IMR-90 (cell line): ENCODE data around the gene NOTO. TPM values are rescaled to one million over a fixed set of nuclear protein-coding genes. Genes with fewer than 3 reads are reported as not detected.
A peak's percentile ranks its signal among the peaks of the same experiment; 100 is the strongest.

Experiments used
- ATAC-seq: fragments of 200-7000 bp; cut with Tn5 transposase; 2 replicates; pipeline ENCODE4 v1.9.1; 2020; ENCODE audit warnings: low read depth, mild to moderate bottlenecking, moderate library complexity
- BruUV-seq: library from RNA; stranded (reverse); fragments of 400-500 nt; replicated peaks from 2 replicates; lab custom pipeline; 2021; lab: Mats Ljungman, UMichigan
- CTCF ChIA-PET: fragments of 300-600 bp; formaldehyde crosslinking; extraction: SDS; loops from one replicate; lab custom pipeline; 2021; ENCODE audit warnings: antibody characterized with exemption; lab: Yijun Ruan, JAX
- POLR2A ChIA-PET: fragments of 300-600 bp; sonication (Branson Sonifier 250); formaldehyde crosslinking; loops from one replicate; lab custom pipeline; 2022; ENCODE audit warnings: antibody characterized with exemption; ENCODE audit not compliant: unreplicated experiment; lab: Charles Lee
- DNase-seq: peaks from one replicate; pipeline ENCODE4 v3.0.0; 2013
- H2AFZ ChIP-seq: replicated peaks from 2 replicates; pipeline ENCODE3; 2013; ENCODE audit warnings: low read length, mild to moderate bottlenecking; ENCODE audit not compliant: poor library complexity
- H2AK5ac ChIP-seq: 2 replicates; pipeline ENCODE4 v1.6.1; 2013; ENCODE audit warnings: low read depth, low read length, inconsistent platforms
- H2AK9ac ChIP-seq: replicated peaks from 2 replicates; pipeline ENCODE3; 2013; ENCODE audit warnings: mild to moderate bottlenecking, low read depth, low read length, moderate library complexity; ENCODE audit not compliant: poor library complexity
- H2BK120ac ChIP-seq: 2 replicates; pipeline ENCODE4 v1.6.1; 2013; ENCODE audit warnings: low read depth, low read length, inconsistent platforms
- H2BK15ac ChIP-seq: 3 replicates; pipeline ENCODE4 v1.6.1; 2013; ENCODE audit warnings: low read depth, low read length, inconsistent platforms
- H2BK20ac ChIP-seq: 2 replicates; pipeline ENCODE4 v1.6.1; 2013; ENCODE audit warnings: low read depth, mild to moderate bottlenecking, inconsistent platforms, low read length, moderate library complexity
- H2BK5ac ChIP-seq: 2 replicates; pipeline ENCODE4 v1.6.1; 2013; ENCODE audit warnings: mild to moderate bottlenecking, low read depth, low read length, inconsistent platforms; ENCODE audit not compliant: poor library complexity, severe bottlenecking
- H3K14ac ChIP-seq: replicated peaks from 2 replicates; pipeline ENCODE4 v1.6.1; 2013; ENCODE audit warnings: low read depth, low read length, inconsistent platforms
- H3K18ac ChIP-seq: 2 replicates; pipeline ENCODE4 v1.6.1; 2013; ENCODE audit warnings: low read depth, low read length, control low read depth
- H3K23ac ChIP-seq: 2 replicates; pipeline ENCODE4 v1.6.1; 2013; ENCODE audit warnings: low read depth, low read length, inconsistent platforms
- H3K27ac ChIP-seq: 2 replicates; pipeline ENCODE4 v1.5.1; 2013; ENCODE audit warnings: mild to moderate bottlenecking, control low read depth, low read length; ENCODE audit not compliant: insufficient read depth
- H3K27me3 ChIP-seq: 2 replicates; pipeline ENCODE4 v1.6.1; 2013; ENCODE audit warnings: low read length; ENCODE audit not compliant: control insufficient read depth, insufficient read depth
- H3K36me3 ChIP-seq: 2 replicates; pipeline ENCODE4 v1.6.1; 2013; ENCODE audit warnings: low read length, mixed read lengths; ENCODE audit not compliant: control insufficient read depth, insufficient read depth
- H3K4ac ChIP-seq: 2 replicates; pipeline ENCODE4 v1.6.1; 2013; ENCODE audit warnings: low read depth, low read length, inconsistent platforms
- H3K4me1 ChIP-seq: 2 replicates; pipeline ENCODE4 v1.6.1; 2013; ENCODE audit warnings: low read length, mixed read lengths; ENCODE audit not compliant: control insufficient read depth, insufficient read depth
- H3K4me2 ChIP-seq: 2 replicates; pipeline ENCODE4 v1.6.1; 2013; ENCODE audit warnings: low read depth, mild to moderate bottlenecking, control low read depth, low read length, moderate library complexity
- H3K4me3 ChIP-seq: 2 replicates; pipeline ENCODE4 v1.5.1; 2013; ENCODE audit warnings: low read depth, mild to moderate bottlenecking, control low read depth, low read length, moderate library complexity; ENCODE audit not compliant: insufficient read depth
- H3K56ac ChIP-seq: 2 replicates; pipeline ENCODE4 v1.6.1; 2013; ENCODE audit warnings: low read length, inconsistent platforms; ENCODE audit not compliant: insufficient read depth; ENCODE audit errors: extremely low read depth
- H3K79me1 ChIP-seq, 2 experiments: 2 replicates each; pipeline ENCODE4 v1.6.1; 2013; ENCODE audit warnings: low read length in 2 of 2, inconsistent platforms in 1 of 2, low read depth in 1 of 2
- H3K9ac ChIP-seq: 2 replicates; pipeline ENCODE4 v1.6.1; 2013; ENCODE audit warnings: low read depth, low read length, control low read depth
- H3K9me1 ChIP-seq: 2 replicates; pipeline ENCODE4 v1.6.1; 2013; ENCODE audit warnings: low read length, inconsistent platforms; ENCODE audit not compliant: insufficient read depth
- H3K9me3 ChIP-seq: 2 replicates; pipeline ENCODE4 v1.6.1; 2013; ENCODE audit warnings: low read length; ENCODE audit not compliant: control insufficient read depth, insufficient read depth
- H4K20me1 ChIP-seq: 2 replicates; pipeline ENCODE4 v1.6.1; 2013; ENCODE audit warnings: low read length, inconsistent platforms; ENCODE audit not compliant: insufficient read depth
- H4K5ac ChIP-seq: 2 replicates; pipeline ENCODE4 v1.6.1; 2013; ENCODE audit warnings: mild to moderate bottlenecking, low read depth, low read length, control low read depth
- H4K8ac ChIP-seq, 2 experiments: 2 replicates each; pipeline ENCODE4 v1.6.1; 2013; ENCODE audit warnings: low read depth in 2 of 2, low read length in 2 of 2, control low read depth in 1 of 2, inconsistent platforms in 1 of 2
- H4K91ac ChIP-seq: 2 replicates; pipeline ENCODE4 v1.6.1; 2013; ENCODE audit warnings: low read depth, low read length, inconsistent platforms; ENCODE audit not compliant: insufficient read depth
- BHLHE40 ChIP-seq: fragments of 150-350 bp; IDR thresholded peaks from 2 replicates; pipeline ENCODE4 v1.6.1; 2016; ENCODE audit warnings: mild to moderate bottlenecking, low read depth, low read length
- CEBPB ChIP-seq: IDR thresholded peaks from 2 replicates; pipeline ENCODE4 v1.6.1; 2012; ENCODE audit warnings: low read depth, low read length, improper control_type of control experiment
- CHD1 ChIP-seq: IDR thresholded peaks from 2 replicates; pipeline ENCODE4 v1.6.1; 2012; ENCODE audit warnings: low read depth, low read length, improper control_type of control experiment
- FOS ChIP-seq: fragments of 150-350 bp; IDR thresholded peaks from 2 replicates; pipeline ENCODE4 v1.6.1; 2016; ENCODE audit warnings: low read depth, low read length
- MAFK ChIP-seq: IDR thresholded peaks from 2 replicates; pipeline ENCODE4 v1.6.1; 2012; ENCODE audit warnings: low read depth, low read length, improper control_type of control experiment
- MAZ ChIP-seq: IDR thresholded peaks from 2 replicates; pipeline ENCODE4 v1.6.1; 2012; ENCODE audit warnings: low read depth, mild to moderate bottlenecking, low read length, improper control_type of control experiment, moderate library complexity, borderline replicate concordance
- MXI1 ChIP-seq: IDR thresholded peaks from 2 replicates; pipeline ENCODE4 v1.6.1; 2012; ENCODE audit warnings: low read depth, mild to moderate bottlenecking, low read length, moderate library complexity, borderline replicate concordance
- NFE2L2 ChIP-seq: fragments of 150-350 bp; IDR thresholded peaks from 2 replicates; pipeline ENCODE4 v1.6.1; 2016; ENCODE audit warnings: low read depth, mild to moderate bottlenecking, low read length
- POLR2A ChIP-seq: IDR thresholded peaks from 2 replicates; pipeline ENCODE4 v1.6.1; 2012; ENCODE audit warnings: mild to moderate bottlenecking, low read depth, low read length
- RAD21 ChIP-seq: IDR thresholded peaks from 2 replicates; pipeline ENCODE4 v1.6.1; 2012; ENCODE audit warnings: low read length, improper control_type of control experiment
- RCOR1 ChIP-seq: IDR thresholded peaks from 2 replicates; pipeline ENCODE4 v1.6.1; 2012; ENCODE audit warnings: mild to moderate bottlenecking, low read length, improper control_type of control experiment; ENCODE audit not compliant: insufficient replicate concordance
- RFX5 ChIP-seq: IDR thresholded peaks from 2 replicates; pipeline ENCODE4 v1.8.0; 2012; ENCODE audit warnings: low read depth, mild to moderate bottlenecking, low read length, moderate library complexity
- SMC3 ChIP-seq: fragments of 150-350 bp; IDR thresholded peaks from 2 replicates; pipeline ENCODE4 v1.6.1; 2016; ENCODE audit warnings: low read depth, mild to moderate bottlenecking, antibody characterized with exemption, low read length, moderate library complexity
- WGBS, 2 experiments: methylation state at CpG; one replicate each; pipeline versions ENCODE4 v1.1.5 to v1.1.7; 2013; ENCODE audit warnings: missing lambda C conversion rate in 2 of 2; ENCODE audit not compliant: insufficient read length in 1 of 2; ENCODE audit errors: extremely low coverage in 2 of 2; 5-methylcytosine and 5-hydroxymethylcytosine counted together
- dilution Hi-C: fragments of 300-500 bp; cut with HindIII; formaldehyde crosslinking; loops from one replicate; pipeline ENCODE4 v1.14.3; 2018; ENCODE audit warnings: low sequenced_read_pairs; ENCODE audit not compliant: unreplicated experiment
- in situ Hi-C: fragments of 300-500 bp; cut with MboI; formaldehyde crosslinking; loops from 3 replicates; pipeline ENCODE4 v1.14.3; 2019; ENCODE audit warnings: low sequenced_read_pairs, inconsistent platforms, mixed read lengths
- intact Hi-C: fragments of 100-400 bp; cut with micrococcal nuclease; formaldehyde crosslinking; loops from 2 replicates; pipeline ENCODE4 v1.10.0; 2022
- polyA plus RNA-seq, 3 experiments: library from polyadenylated mRNA; depleted of rRNA; stranded (reverse); fragments of >200 nt; gene quantifications; 2 replicates each; pipeline ENCODE4 v1.2.3, GENCODE V29; 2012; ENCODE audit warnings: low replicate concordance in 1 of 3
- total RNA-seq: library from RNA; depleted of rRNA; stranded (reverse); fragments of >200 nt; gene quantifications from 2 replicates; pipeline ENCODE4 v1.2.3, GENCODE V29; 2012
- TF ChIP-seq, protein P1 (sequence below): fragments of 150-350 bp; IDR thresholded peaks from 2 replicates; pipeline ENCODE4 v1.6.1; 2017; ENCODE audit warnings: mild to moderate bottlenecking, antibody characterized with exemption, low read length, low read depth
- TF ChIP-seq, protein P2 (sequence below): conservative IDR thresholded peaks from 2 replicates; pipeline ENCODE4 v1.5.1; 2012; ENCODE audit warnings: mild to moderate bottlenecking, low read depth, low read length, improper control_type of control experiment
- TF ChIP-seq, protein P3 (sequence below): fragments of 150-350 bp; IDR thresholded peaks from 2 replicates; pipeline ENCODE4 v1.6.1; 2016; ENCODE audit warnings: low read depth, mild to moderate bottlenecking, low read length, moderate library complexity, borderline replicate concordance

The NOTO gene
- total and polyA plus RNA-seq, 2 of the 4 experiments (the other 2 are of a cell fraction), result not detected

DNA sequence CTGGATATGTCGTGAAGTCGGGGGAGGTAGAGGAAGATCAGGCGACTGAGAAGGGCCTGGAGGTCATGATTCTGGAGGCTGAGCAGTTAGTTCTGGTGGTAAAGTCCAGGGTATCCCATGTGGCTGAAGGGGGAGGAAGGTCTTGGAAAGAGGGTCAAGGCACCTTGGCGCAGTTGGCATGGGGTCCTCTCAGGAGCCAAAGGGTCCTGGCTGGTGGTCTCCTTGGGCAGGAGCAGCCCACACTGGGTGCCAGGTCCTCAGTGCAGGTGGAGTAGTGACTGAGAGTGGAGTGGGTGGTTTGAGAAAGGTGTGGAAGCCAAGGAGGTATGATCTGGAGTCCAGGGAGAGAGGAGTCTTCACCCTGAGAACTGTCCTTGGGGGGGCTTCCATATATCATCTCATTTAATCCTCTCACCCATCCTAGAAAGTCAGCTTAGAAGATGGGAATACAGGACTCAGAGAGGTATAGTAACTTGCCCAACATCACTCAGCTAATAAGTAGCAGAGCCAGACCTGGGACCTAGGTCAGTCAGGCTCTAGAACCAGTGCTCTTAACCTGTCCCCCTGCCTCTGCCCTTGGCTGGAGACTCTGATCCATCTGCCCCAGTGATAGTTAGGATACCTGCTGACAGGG lies 57.4 kb downstream of the NOTO start:
- Histone ChIP-seq H3K36me3 (peaks cover 8% of the 10 kb centered on the region), H2BK20ac (no peak overlapping the region), H3K4ac (no peak overlapping the region), H2AFZ (peak overlapping the region; percentile 62), H3K9ac (no peak overlapping the region), H4K91ac (no peak overlapping the region), H3K79me1 (no peaks in the 10 kb centered on the region), H3K56ac (no peak overlapping the region), H3K4me1 (no peaks in the 10 kb centered on the region), H3K27ac (no peak overlapping the region), H4K20me1 (peaks cover 8% of the 10 kb centered on the region), H2AK9ac (no peak overlapping the region), H2BK120ac (no peak overlapping the region), H3K23ac (no peak overlapping the region), H4K8ac (no peak overlapping the region), H3K9me3 (no peaks in the 10 kb centered on the region), H2BK15ac (no peak overlapping the region), H3K9me1 (peaks cover 6% of the 10 kb centered on the region; the same call in 1 of the 2 replicates), H3K18ac (no peak overlapping the region), H3K27me3 (no peaks in the 10 kb centered on the region), H3K4me2 (no peak overlapping the region), H2BK5ac (no peak overlapping the region), H2AK5ac (no peak overlapping the region), H3K4me3 (no peak overlapping the region), H4K5ac (no peak overlapping the region), H3K14ac (no peak overlapping the region)
- in situ Hi-C loops (no loop called here), intact Hi-C loops (loop anchor here (5.0 kb wide), 1 partner anchor 98 kb away; no protein-coding TSS in a partner anchor), dilution Hi-C loops (no loop called here)
- BruUV-seq, result no TSS peak
- ChIA-PET POLR2A (no interaction called here), CTCF (interaction anchor here (0.7 kb wide), 1 partner anchor 10 kb away, joined by 4 read pairs; no protein-coding TSS in a partner anchor)
- TF ChIP-seq RAD21, result no peak
- TF ChIP-seq, protein P1, sequence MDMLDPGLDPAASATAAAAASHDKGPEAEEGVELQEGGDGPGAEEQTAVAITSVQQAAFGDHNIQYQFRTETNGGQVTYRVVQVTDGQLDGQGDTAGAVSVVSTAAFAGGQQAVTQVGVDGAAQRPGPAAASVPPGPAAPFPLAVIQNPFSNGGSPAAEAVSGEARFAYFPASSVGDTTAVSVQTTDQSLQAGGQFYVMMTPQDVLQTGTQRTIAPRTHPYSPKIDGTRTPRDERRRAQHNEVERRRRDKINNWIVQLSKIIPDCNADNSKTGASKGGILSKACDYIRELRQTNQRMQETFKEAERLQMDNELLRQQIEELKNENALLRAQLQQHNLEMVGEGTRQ, result no peak
- no peak for TF ChIP-seq POLR2A
- no peak for TF ChIP-seq MAZ
- TF ChIP-seq CHD1, result no peak
- TF ChIP-seq NFE2L2, result no peak
- TF ChIP-seq RCOR1, result no peak
- TF ChIP-seq MAFK, result no peak
- TF ChIP-seq FOS, result no peak
- TF ChIP-seq RFX5, result no peak
- no peak for TF ChIP-seq BHLHE40
- TF ChIP-seq, protein P2, sequence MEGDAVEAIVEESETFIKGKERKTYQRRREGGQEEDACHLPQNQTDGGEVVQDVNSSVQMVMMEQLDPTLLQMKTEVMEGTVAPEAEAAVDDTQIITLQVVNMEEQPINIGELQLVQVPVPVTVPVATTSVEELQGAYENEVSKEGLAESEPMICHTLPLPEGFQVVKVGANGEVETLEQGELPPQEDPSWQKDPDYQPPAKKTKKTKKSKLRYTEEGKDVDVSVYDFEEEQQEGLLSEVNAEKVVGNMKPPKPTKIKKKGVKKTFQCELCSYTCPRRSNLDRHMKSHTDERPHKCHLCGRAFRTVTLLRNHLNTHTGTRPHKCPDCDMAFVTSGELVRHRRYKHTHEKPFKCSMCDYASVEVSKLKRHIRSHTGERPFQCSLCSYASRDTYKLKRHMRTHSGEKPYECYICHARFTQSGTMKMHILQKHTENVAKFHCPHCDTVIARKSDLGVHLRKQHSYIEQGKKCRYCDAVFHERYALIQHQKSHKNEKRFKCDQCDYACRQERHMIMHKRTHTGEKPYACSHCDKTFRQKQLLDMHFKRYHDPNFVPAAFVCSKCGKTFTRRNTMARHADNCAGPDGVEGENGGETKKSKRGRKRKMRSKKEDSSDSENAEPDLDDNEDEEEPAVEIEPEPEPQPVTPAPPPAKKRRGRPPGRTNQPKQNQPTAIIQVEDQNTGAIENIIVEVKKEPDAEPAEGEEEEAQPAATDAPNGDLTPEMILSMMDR, result no peak
- TF ChIP-seq, protein P3, sequence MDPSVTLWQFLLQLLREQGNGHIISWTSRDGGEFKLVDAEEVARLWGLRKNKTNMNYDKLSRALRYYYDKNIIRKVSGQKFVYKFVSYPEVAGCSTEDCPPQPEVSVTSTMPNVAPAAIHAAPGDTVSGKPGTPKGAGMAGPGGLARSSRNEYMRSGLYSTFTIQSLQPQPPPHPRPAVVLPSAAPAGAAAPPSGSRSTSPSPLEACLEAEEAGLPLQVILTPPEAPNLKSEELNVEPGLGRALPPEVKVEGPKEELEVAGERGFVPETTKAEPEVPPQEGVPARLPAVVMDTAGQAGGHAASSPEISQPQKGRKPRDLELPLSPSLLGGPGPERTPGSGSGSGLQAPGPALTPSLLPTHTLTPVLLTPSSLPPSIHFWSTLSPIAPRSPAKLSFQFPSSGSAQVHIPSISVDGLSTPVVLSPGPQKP, result no peak
- TF ChIP-seq CEBPB, result no peak
- TF ChIP-seq SMC3, result no peak
- TF ChIP-seq MXI1, result no peak
- no peak for DNase-seq
- ATAC-seq, result no peak
- WGBS, 2 experiments, result 90% methylated on average over 2 of the region's 4 CpGs; no CpG with 5 or more reads in 1 of the 2 experiments
